ENCODE measurements around the gene LRRK1.

LRRK1 gene

DNA sequence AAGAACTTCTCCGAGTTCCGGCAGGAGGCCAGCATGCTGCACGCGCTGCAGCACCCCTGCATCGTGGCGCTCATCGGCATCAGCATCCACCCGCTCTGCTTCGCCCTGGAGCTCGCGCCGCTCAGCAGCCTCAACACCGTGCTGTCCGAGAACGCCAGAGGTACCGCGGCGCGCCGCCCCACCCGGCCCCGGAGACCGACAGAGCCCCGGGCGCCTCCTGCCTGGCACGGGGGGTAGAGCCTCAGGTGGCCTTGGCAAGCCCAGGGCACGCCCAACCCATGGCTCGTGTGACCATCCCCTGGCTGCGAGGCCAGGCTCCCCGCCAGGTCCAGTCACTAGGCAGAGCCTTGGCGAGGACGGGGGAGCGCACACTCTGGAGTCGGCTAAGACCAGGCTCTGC lies 134.1 kb downstream of the LRRK1 start:
- H3K4me3 ChIP-seq (ENCODE audit: low read length in 2 of 2), result no peak overlapping the region
- no peaks in the 10 kb centered on the region for H3K9me3 ChIP-seq (ENCODE audit: control insufficient read depth in 2 of 2, low read length in 2 of 2)
- H3K27ac ChIP-seq (ENCODE audit: low read length), result no peak overlapping the region
- no peaks in the 10 kb centered on the region for H3K27me3 ChIP-seq (ENCODE audit: control insufficient read depth in 1 of 2, insufficient read depth in 2 of 2, low read length in 2 of 2)
- H3K36me3 ChIP-seq (ENCODE audit: control insufficient read depth in 2 of 2, insufficient read depth in 2 of 2, low read length in 2 of 2), result peaks cover 0 to 15% of the 10 kb centered on the region in 2 donors
- no peak overlapping the region for H3K9ac ChIP-seq (ENCODE audit: low read length in 2 of 2)
- H3K4me1 ChIP-seq (ENCODE audit: control insufficient read depth, insufficient read depth, low read length), result no peaks in the 10 kb centered on the region

DNA sequence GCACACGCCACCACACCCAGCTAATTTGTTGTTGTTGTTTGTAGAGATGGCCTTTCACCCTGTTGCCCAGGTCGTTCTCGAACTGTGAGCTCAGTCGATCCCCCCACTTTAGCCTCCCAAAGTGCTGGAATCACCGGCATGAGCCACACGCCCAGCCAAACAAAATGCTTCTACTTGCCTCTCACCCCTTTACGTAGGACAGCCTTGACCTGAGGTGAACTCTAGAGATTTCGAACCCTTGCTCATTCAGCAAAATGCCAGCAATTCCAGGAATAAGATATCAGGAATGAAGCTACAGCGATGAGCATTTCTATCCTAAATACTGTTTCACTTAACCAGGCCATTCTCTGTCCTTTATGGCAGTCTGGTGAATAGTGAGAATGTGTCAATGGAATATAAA lies 135.0 kb downstream of the LRRK1 start:
- Histone ChIP-seq H3K27ac (ENCODE audit: low read length) (no peak overlapping the region), H3K27me3 (ENCODE audit: control insufficient read depth in 1 of 2, insufficient read depth in 2 of 2, low read length in 2 of 2) (no peaks in the 10 kb centered on the region), H3K9ac (ENCODE audit: low read length in 2 of 2) (no peak overlapping the region), H3K4me1 (ENCODE audit: control insufficient read depth, insufficient read depth, low read length) (no peaks in the 10 kb centered on the region), H3K4me3 (ENCODE audit: low read length in 2 of 2) (no peak overlapping the region), H3K36me3 (ENCODE audit: control insufficient read depth in 2 of 2, insufficient read depth in 2 of 2, low read length in 2 of 2) (peaks cover 0 to 15% of the 10 kb centered on the region in 2 donors), H3K9me3 (ENCODE audit: control insufficient read depth in 2 of 2, low read length in 2 of 2) (no peaks in the 10 kb centered on the region)

DNA sequence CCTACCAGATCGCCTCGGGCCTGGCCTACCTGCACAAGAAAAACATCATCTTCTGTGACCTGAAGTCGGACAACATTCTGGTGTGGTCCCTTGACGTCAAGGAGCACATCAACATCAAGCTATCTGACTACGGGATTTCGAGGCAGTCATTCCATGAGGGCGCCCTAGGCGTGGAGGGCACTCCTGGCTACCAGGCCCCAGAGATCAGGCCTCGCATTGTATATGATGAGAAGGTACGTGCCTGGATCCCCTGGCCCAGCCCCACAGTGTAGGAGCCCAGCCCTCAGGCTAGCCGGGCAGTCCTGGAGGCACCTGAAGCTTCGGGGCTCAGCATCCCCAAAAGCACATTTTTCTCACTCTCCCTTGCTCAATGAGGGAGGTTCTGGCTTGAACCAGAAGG lies 135.8 kb downstream of the LRRK1 start:
- H3K36me3 ChIP-seq (ENCODE audit: control insufficient read depth in 2 of 2, insufficient read depth in 2 of 2, low read length in 2 of 2), result peaks cover 0 to 15% of the 10 kb centered on the region in 2 donors
- no peaks in the 10 kb centered on the region for H3K9me3 ChIP-seq (ENCODE audit: control insufficient read depth in 2 of 2, low read length in 2 of 2)
- H3K27me3 ChIP-seq (ENCODE audit: control insufficient read depth in 1 of 2, insufficient read depth in 2 of 2, low read length in 2 of 2), result no peaks in the 10 kb centered on the region
- H3K4me3 ChIP-seq (ENCODE audit: low read length in 2 of 2), result no peak overlapping the region
- no peaks in the 10 kb centered on the region for H3K4me1 ChIP-seq (ENCODE audit: control insufficient read depth, insufficient read depth, low read length)
- no peak overlapping the region for H3K27ac ChIP-seq (ENCODE audit: low read length)
- no peak overlapping the region for H3K9ac ChIP-seq (ENCODE audit: low read length in 2 of 2)

DNA sequence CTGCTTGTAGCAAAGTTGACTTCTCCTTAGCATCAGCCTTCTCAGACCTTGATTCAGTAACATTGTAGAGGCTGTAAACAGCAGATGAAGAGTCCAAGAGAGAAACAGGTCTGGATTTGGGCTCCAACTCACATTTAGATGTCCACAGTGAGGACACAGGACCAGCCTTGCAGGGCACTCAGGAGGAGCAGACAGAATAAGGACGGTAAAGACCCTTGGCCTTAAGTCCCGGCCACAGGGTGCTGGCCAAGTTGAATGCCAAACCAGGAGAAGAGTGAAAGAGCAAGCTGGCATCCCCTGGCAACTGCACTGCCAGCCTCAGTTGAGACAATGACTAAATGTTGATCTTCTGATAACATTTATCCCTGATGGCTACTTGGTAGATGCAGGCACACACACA lies 136.3 kb downstream of the LRRK1 start:
- H3K27ac ChIP-seq (ENCODE audit: low read length), result no peak overlapping the region
- no peaks in the 10 kb centered on the region for H3K27me3 ChIP-seq (ENCODE audit: control insufficient read depth in 1 of 2, insufficient read depth in 2 of 2, low read length in 2 of 2)
- H3K9ac ChIP-seq (ENCODE audit: low read length in 2 of 2), result no peak overlapping the region
- H3K4me1 ChIP-seq (ENCODE audit: control insufficient read depth, insufficient read depth, low read length), result no peaks in the 10 kb centered on the region
- peaks cover 0 to 15% of the 10 kb centered on the region in 2 donors for H3K36me3 ChIP-seq (ENCODE audit: control insufficient read depth in 2 of 2, insufficient read depth in 2 of 2, low read length in 2 of 2)
- H3K9me3 ChIP-seq (ENCODE audit: control insufficient read depth in 2 of 2, low read length in 2 of 2), result no peaks in the 10 kb centered on the region
- no peak overlapping the region for H3K4me3 ChIP-seq (ENCODE audit: low read length in 2 of 2)

DNA sequence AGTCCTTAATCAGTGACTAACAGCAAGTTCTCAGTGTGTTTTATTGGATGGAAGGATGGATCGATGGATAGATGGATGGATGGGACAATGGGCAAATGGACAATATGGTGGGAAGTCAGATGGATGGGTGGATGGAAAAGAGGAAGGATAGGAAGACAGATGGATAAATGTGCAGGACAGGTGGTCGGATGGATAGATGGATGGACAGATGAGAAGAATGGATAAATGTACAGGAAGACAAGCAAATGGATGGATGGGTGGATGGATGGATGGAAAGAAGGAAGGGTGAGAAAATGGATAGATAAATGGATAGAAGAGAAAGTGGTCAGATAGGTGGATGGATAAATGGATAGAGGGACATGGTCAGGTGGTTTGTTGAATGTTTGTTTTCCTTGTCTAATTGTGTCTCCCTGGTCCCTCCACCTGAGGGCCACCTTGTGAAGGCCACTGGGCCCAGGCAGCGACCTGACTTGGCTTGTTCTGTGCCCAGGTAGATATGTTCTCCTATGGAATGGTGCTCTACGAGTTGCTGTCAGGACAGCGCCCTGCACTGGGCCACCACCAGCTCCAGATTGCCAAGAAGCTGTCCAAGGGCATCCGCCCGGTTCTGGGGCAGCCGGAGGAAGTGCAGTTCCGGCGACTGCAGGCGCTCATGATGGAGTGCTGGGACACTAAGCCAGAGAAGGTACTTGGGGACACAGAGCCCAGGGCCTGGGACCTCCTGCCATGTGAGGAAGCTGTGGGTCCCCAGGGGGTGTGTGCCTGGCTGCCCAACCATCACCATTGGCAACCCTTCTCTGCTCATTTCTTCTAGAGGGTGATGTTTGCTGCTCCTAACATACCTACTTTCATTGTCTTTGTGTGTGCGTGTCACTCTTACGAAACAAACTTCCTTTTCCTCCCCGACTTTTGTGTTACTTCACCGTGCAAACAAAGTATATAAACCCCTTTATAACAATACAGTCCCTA lies 137.5 kb downstream of the LRRK1 start:
- H3K27ac ChIP-seq (ENCODE audit: low read length), result no peak overlapping the region
- peaks cover 0 to 15% of the 10 kb centered on the region in 2 donors for H3K36me3 ChIP-seq (ENCODE audit: control insufficient read depth in 2 of 2, insufficient read depth in 2 of 2, low read length in 2 of 2)
- no peaks in the 10 kb centered on the region for H3K9me3 ChIP-seq (ENCODE audit: control insufficient read depth in 2 of 2, low read length in 2 of 2)
- H3K9ac ChIP-seq (ENCODE audit: low read length in 2 of 2), result no peak overlapping the region
- H3K4me3 ChIP-seq (ENCODE audit: low read length in 2 of 2), result no peak overlapping the region
- no peaks in the 10 kb centered on the region for H3K4me1 ChIP-seq (ENCODE audit: control insufficient read depth, insufficient read depth, low read length)
- no peaks in the 10 kb centered on the region for H3K27me3 ChIP-seq (ENCODE audit: control insufficient read depth in 1 of 2, insufficient read depth in 2 of 2, low read length in 2 of 2)

DNA sequence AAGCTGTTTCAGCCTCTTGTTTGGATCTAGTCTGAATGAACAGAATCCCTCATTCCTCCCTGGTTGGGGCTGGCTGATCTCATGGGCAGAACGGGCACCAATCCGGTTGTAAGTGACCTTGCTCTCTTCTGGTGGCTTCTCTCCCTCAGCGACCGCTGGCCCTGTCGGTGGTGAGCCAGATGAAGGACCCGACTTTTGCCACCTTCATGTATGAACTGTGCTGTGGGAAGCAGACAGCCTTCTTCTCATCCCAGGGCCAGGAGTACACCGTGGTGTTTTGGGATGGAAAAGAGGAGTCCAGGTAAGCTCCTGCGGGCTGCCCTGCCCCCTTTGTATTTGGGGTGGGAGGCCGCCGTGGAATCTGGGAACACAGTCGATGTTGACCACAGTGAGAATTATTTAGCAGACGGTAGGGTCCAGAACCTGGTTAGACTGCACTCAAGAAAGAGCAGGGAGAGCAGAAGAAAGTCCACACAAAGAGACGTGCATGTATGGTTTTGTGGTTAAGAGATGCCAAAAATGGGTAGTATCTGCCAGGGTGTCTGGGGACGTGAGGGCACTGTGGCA lies 138.8 kb downstream of the LRRK1 start:
- Histone ChIP-seq H3K36me3 (ENCODE audit: control insufficient read depth in 2 of 2, insufficient read depth in 2 of 2, low read length in 2 of 2) (peaks cover 0 to 15% of the 10 kb centered on the region in 2 donors), H3K27me3 (ENCODE audit: control insufficient read depth in 1 of 2, insufficient read depth in 2 of 2, low read length in 2 of 2) (no peaks in the 10 kb centered on the region), H3K9me3 (ENCODE audit: control insufficient read depth in 2 of 2, low read length in 2 of 2) (no peaks in the 10 kb centered on the region), H3K27ac (ENCODE audit: low read length) (no peak overlapping the region), H3K4me1 (ENCODE audit: control insufficient read depth, insufficient read depth, low read length) (no peaks in the 10 kb centered on the region), H3K9ac (ENCODE audit: low read length in 2 of 2) (no peak overlapping the region), H3K4me3 (ENCODE audit: low read length in 2 of 2) (no peak overlapping the region)

DNA sequence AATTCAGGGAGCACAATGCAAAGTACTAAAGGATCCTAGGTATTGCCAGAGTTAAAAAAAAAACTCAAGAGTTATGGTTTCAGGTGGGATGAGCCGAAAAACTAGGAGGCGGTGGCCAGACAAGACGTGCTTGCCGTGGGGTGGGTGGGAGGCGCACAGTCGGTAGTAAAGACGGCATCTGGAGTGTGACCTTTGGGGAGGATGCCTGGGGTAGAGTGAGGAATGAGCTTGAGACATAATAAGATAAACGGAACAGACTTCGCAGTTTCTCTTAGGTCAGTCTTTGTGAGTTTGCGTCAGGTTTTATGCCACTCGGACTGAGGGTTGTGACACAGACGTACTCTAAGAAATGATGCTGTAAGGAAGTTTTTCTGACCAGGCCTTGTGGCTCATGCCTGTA lies 139.6 kb downstream of the LRRK1 start:
- Histone ChIP-seq H3K9me3 (ENCODE audit: control insufficient read depth in 2 of 2, low read length in 2 of 2) (no peaks in the 10 kb centered on the region), H3K4me3 (ENCODE audit: low read length in 2 of 2) (no peak overlapping the region), H3K27me3 (ENCODE audit: control insufficient read depth in 1 of 2, insufficient read depth in 2 of 2, low read length in 2 of 2) (no peaks in the 10 kb centered on the region), H3K4me1 (ENCODE audit: control insufficient read depth, insufficient read depth, low read length) (no peaks in the 10 kb centered on the region), H3K9ac (ENCODE audit: low read length in 2 of 2) (no peak overlapping the region), H3K27ac (ENCODE audit: low read length) (no peak overlapping the region), H3K36me3 (ENCODE audit: control insufficient read depth in 2 of 2, insufficient read depth in 2 of 2, low read length in 2 of 2) (peaks cover 0 to 12% of the 10 kb centered on the region in 2 donors)

DNA sequence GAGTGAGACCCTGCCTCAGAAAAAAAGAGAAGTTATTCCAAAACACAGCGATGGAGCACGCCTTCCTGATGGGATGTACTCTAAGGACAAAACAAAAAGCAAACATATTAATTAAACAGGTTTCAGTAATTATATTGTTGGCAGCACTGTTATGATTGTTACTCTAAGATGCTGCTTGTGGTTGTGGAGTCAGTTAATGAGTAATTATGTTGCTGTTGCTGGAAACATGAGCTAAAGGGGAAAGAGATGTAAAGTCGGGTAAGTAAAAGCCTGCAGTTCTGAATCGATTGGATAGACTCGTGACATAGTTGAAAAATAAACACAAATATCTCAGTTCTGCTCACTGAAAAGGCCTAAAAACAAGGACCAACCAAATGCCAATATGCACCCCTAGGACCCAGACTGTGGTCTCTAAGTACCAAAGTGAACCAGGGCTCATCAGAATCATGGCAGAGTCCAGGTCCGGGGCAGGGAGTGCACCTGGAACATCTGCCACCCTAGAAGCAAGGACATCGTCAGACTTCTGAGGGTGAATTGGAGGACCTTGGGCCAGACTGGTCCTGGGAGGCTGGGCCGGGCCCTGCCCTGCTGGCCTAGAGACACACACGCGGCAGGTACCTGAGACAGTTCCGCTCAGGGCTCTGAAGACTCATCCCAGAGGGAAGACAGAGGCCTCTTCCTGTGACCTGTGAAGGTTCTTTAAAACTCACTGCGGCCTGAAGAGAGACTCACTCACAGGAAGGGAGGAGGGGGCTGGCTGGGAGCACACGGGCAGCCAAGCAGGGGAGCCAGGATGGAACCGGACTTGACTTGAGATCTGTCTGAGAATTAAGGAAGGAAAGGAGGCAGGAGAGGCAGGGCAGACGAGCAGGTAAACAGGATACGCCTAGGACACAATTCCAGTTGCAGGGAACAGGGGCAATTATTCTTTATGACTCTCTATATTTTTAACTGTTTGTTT lies 140.5 kb downstream of the LRRK1 start:
- Histone ChIP-seq H3K36me3 (ENCODE audit: control insufficient read depth in 2 of 2, insufficient read depth in 2 of 2, low read length in 2 of 2) (peaks cover 0 to 12% of the 10 kb centered on the region in 2 donors), H3K27ac (ENCODE audit: low read length) (no peak overlapping the region), H3K9ac (ENCODE audit: low read length in 2 of 2) (no peak overlapping the region), H3K4me1 (ENCODE audit: control insufficient read depth, insufficient read depth, low read length) (peaks cover 8% of the 10 kb centered on the region), H3K9me3 (ENCODE audit: control insufficient read depth in 2 of 2, low read length in 2 of 2) (no peaks in the 10 kb centered on the region), H3K27me3 (ENCODE audit: control insufficient read depth in 1 of 2, insufficient read depth in 2 of 2, low read length in 2 of 2) (no peaks in the 10 kb centered on the region), H3K4me3 (ENCODE audit: low read length in 2 of 2) (no peak overlapping the region)

DNA sequence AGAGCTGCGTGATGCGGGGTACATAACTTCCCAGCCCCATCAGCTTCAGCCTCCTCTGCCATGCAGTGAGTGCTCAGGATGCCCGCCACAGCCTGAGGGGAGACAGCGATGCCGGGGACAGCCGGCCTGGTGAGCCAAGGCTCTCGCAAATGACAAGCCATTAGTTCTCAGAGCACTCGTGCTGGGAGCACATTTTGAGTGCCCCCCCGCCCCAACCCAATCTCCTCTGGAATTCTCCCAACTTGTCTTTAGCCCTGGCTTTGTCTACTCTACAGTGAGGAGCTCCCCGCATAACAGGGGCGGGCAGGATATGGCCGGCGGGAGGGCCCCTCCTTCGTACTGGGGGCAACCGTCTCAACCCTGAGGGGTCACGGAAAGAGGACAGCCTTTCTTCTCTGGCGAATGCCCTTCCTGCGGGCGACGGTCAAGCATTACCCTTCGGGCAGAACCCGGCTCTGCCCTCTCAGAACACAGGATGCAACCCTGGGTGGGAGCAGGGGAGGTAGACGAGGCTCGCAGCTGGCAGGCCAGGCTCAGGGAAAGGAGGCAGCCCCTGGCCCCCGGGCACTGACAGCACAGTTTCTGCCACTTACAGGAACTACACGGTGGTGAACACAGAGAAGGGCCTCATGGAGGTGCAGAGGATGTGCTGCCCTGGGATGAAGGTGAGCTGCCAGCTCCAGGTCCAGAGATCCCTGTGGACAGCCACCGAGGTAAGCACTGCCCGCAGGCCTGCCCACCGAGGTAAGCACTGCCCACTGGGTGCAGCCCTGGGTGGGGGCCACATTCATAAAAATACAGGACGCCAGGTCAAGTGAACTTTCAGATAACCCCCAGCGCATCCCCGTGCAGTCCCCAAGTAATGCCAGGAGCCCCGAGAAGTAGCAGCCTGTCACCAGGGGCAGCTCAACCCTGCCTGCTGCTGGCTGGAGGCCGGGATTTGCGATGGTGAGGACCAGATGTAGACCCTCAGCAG lies 141.7 kb downstream of the LRRK1 start:
- H3K9ac ChIP-seq (ENCODE audit: low read length in 2 of 2), result no peak overlapping the region
- H3K9me3 ChIP-seq (ENCODE audit: control insufficient read depth in 2 of 2, low read length in 2 of 2), result no peaks in the 10 kb centered on the region
- no peak overlapping the region for H3K27ac ChIP-seq (ENCODE audit: low read length)
- peaks cover 8% of the 10 kb centered on the region for H3K4me1 ChIP-seq (ENCODE audit: control insufficient read depth, insufficient read depth, low read length)
- no peak overlapping the region for H3K4me3 ChIP-seq (ENCODE audit: low read length in 2 of 2)
- H3K36me3 ChIP-seq (ENCODE audit: control insufficient read depth in 2 of 2, insufficient read depth in 2 of 2, low read length in 2 of 2), result peaks cover 0 to 7% of the 10 kb centered on the region in 2 donors
- no peaks in the 10 kb centered on the region for H3K27me3 ChIP-seq (ENCODE audit: control insufficient read depth in 1 of 2, insufficient read depth in 2 of 2, low read length in 2 of 2)

Data from stomach smooth muscle (tissue), 2 donors.